ENCODE measurements around the gene TRPM5.
A peak's percentile ranks its signal among the peaks of the same experiment; 100 is the strongest.

Gene TRPM5

DNA sequence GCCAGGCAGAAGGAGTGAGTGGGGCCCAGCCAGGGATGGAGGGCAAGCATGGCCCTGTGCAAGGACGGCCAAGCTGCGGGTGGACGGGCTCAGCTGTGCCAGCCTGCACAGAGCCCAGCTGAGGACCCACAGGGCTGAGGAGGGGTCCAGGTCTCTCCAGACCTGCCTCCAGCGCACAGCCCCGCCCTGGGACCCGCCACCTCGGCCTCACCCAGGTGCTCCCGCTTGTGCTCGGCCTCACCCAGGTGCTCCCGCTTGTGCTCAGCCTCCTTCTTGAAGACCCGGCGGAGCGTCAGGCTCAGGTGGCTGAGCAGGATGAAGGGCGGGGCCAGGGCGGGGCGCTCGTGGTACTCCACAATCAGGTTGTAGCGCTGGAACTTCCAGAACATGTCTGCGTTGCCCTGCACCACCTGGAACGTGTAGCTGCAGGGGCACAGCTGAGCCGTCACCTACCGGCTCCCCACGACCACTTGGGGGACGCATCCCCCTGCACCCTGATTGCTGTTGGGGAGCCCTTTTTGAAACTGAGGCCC, 37.4 kb downstream of the TRPM5 start:
- Histone ChIP-seq H3K4me1 (ENCODE audit: control insufficient read depth in 5 of 5, insufficient read depth in 5 of 5, low read length in 5 of 5) (peaks cover 0 to 5% (median 4%) of the 10 kb centered on the region in 5 donors), H3K9me3 (ENCODE audit: control insufficient read depth in 5 of 5, low read length in 5 of 5) (no peaks in the 10 kb centered on the region), H3K9ac (ENCODE audit: low read length in 5 of 5) (no peak overlapping the region), H3K36me3 (ENCODE audit: control insufficient read depth in 5 of 5, insufficient read depth in 5 of 5, low read length in 5 of 5) (peaks cover 0 to 28% (median 24%) of the 10 kb centered on the region in 5 donors), H3K27me3 (ENCODE audit: control insufficient read depth in 5 of 5, insufficient read depth in 4 of 5, low read length in 5 of 5) (peaks cover 0 to 9% (median 4%) of the 10 kb centered on the region in 5 donors), H3K4me3 (ENCODE audit: low read depth in 1 of 5, low read length in 5 of 5) (no peak overlapping the region), H3K27ac (ENCODE audit: low read depth, low read length) (no peak overlapping the region)

DNA sequence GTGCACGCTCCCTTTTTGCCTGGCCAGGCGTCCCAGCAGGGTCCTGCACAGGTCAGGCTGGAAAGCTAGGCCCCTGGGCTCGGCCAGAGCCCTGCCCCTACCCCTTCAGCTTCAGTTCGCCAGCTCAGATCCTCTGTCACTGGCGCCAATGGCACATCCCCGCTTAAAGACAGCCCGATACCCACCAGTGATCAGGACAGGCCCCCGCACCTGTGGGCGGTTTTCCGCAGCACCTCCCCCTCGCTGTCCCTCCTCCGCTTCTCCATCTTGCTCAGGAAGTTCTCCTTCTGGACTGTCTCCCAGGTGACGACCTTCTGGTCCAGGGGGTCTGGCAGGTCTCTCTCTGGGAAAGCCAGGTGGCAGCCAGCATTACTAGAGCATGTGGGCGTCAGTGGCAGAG, 37.9 kb downstream of the TRPM5 start:
- no peaks in the 10 kb centered on the region for H3K9me3 ChIP-seq (ENCODE audit: control insufficient read depth in 5 of 5, low read length in 5 of 5)
- peaks cover 0 to 10% (median 9%) of the 10 kb centered on the region in 5 donors for H3K4me1 ChIP-seq (ENCODE audit: control insufficient read depth in 5 of 5, insufficient read depth in 5 of 5, low read length in 5 of 5)
- H3K27ac ChIP-seq (ENCODE audit: low read depth, low read length): no peak overlapping the region
- H3K4me3 ChIP-seq (ENCODE audit: low read depth in 1 of 5, low read length in 5 of 5): no peak overlapping the region
- H3K9ac ChIP-seq (ENCODE audit: low read length in 5 of 5): no peak overlapping the region
- H3K27me3 ChIP-seq (ENCODE audit: control insufficient read depth in 5 of 5, insufficient read depth in 4 of 5, low read length in 5 of 5): peaks cover 0 to 9% (median 4%) of the 10 kb centered on the region in 5 donors
- peaks cover 0 to 30% (median 26%) of the 10 kb centered on the region in 5 donors for H3K36me3 ChIP-seq (ENCODE audit: control insufficient read depth in 5 of 5, insufficient read depth in 5 of 5, low read length in 5 of 5)

DNA sequence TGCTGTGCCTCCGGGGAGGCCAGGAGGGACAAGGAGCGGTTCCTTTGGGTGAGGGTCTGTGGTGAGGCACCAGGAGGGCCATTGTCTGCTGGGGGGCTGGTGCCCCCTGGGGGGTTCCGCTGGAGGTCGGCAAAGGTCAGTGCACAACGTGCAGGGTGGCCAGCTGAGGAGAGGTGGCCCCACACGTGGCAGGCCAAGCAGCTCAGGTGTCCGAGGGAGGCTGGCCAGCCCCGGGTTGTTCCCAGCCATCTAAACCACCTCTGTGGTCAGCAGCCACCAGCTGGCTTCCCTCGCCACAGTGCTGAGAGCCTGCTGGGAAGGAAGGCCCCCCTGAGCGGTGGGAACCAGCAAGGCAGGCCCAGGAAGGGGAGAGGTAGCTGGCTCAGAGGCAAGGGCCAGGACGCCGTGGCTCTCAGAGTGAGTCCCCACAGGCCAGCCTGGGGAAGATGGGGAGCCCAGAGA, 39.5 kb downstream of the TRPM5 start:
- Histone ChIP-seq H3K27ac (ENCODE audit: low read depth, low read length) (no peak overlapping the region), H3K9me3 (ENCODE audit: control insufficient read depth in 5 of 5, low read length in 5 of 5) (no peaks in the 10 kb centered on the region), H3K27me3 (ENCODE audit: control insufficient read depth in 5 of 5, insufficient read depth in 4 of 5, low read length in 5 of 5) (peaks cover 0 to 10% (median under 1%) of the 10 kb centered on the region in 5 donors), H3K9ac (ENCODE audit: low read length in 5 of 5) (no peak overlapping the region), H3K36me3 (ENCODE audit: control insufficient read depth in 5 of 5, insufficient read depth in 5 of 5, low read length in 5 of 5) (peaks cover 0 to 30% (median 26%) of the 10 kb centered on the region in 5 donors), H3K4me3 (ENCODE audit: low read depth in 1 of 5, low read length in 5 of 5) (no peak overlapping the region), H3K4me1 (ENCODE audit: control insufficient read depth in 5 of 5, insufficient read depth in 5 of 5, low read length in 5 of 5) (peaks cover 5 to 19% (median 16%) of the 10 kb centered on the region in 5 donors)

DNA sequence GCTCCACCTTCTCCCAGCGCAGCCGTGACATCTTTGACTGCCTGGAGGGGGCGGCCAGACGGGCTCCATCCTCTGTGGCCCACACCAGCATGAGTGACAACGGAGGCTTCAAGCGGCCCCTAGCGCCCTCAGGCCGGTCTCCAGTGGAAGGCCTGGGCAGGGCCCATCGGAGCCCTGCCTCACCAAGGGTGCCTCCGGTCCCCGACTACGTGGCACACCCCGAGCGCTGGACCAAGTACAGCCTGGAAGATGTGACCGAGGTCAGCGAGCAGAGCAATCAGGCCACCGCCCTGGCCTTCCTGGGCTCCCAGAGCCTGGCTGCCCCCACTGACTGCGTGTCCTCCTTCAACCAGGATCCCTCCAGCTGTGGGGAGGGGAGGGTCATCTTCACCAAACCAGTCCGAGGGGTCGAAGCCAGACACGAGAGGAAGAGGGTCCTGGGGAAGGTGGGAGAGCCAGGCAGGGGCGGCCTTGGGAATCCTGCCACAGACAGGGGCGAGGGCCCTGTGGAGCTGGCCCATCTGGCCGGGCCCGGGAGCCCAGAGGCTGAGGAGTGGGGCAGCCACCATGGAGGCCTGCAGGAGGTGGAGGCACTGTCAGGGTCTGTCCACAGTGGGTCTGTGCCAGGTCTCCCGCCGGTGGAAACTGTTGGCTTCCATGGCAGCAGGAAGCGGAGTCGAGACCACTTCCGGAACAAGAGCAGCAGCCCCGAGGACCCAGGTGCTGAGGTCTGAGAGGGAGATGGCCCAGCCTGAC, 41.2 kb downstream of the TRPM5 start:
- no peak overlapping the region for H3K4me3 ChIP-seq (ENCODE audit: low read depth in 1 of 5, low read length in 5 of 5)
- no peak overlapping the region for H3K27ac ChIP-seq (ENCODE audit: low read depth, low read length)
- H3K27me3 ChIP-seq (ENCODE audit: control insufficient read depth in 5 of 5, insufficient read depth in 4 of 5, low read length in 5 of 5): peaks cover 0 to 4% (median 0%) of the 10 kb centered on the region in 5 donors
- H3K36me3 ChIP-seq (ENCODE audit: control insufficient read depth in 5 of 5, insufficient read depth in 5 of 5, low read length in 5 of 5): peaks cover 0 to 37% (median 31%) of the 10 kb centered on the region in 5 donors
- H3K4me1 ChIP-seq (ENCODE audit: control insufficient read depth in 5 of 5, insufficient read depth in 5 of 5, low read length in 5 of 5): peaks cover 5 to 36% (median 31%) of the 10 kb centered on the region in 5 donors
- no peaks in the 10 kb centered on the region for H3K9me3 ChIP-seq (ENCODE audit: control insufficient read depth in 5 of 5, low read length in 5 of 5)
- no peak overlapping the region for H3K9ac ChIP-seq (ENCODE audit: low read length in 5 of 5)

DNA sequence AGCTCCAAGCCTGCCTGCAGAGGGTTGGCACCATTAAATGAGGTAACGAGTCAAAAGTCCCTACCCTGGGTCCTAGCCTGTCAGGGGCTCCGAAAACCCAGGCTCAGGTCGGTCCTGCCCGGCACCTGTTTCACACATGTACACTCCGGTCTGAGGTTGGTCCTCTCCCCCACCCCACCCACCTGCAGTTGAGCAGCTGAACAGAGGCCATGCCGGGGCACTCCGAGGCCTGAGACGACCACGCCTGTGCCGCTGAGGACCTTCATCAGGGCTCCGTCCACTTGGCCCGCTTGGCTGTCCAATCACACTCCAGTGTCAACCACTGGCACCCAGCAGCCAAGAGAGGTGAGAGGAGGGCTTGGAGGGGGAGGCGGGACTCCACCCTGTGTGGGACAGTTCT, 42.2 kb downstream of the TRPM5 start:
- H3K4me1 ChIP-seq (ENCODE audit: control insufficient read depth in 5 of 5, insufficient read depth in 5 of 5, low read length in 5 of 5): peaks cover 5 to 36% (median 31%) of the 10 kb centered on the region in 5 donors
- peaks cover 0 to 45% (median 37%) of the 10 kb centered on the region in 5 donors for H3K36me3 ChIP-seq (ENCODE audit: control insufficient read depth in 5 of 5, insufficient read depth in 5 of 5, low read length in 5 of 5)
- H3K9me3 ChIP-seq (ENCODE audit: control insufficient read depth in 5 of 5, low read length in 5 of 5): no peaks in the 10 kb centered on the region
- peak overlapping the region in 3 of 5 donors; percentile 96 to 99 (median 97) for H3K9ac ChIP-seq (ENCODE audit: low read length in 5 of 5)
- peaks cover 0 to 4% (median 0%) of the 10 kb centered on the region in 5 donors for H3K27me3 ChIP-seq (ENCODE audit: control insufficient read depth in 5 of 5, insufficient read depth in 4 of 5, low read length in 5 of 5)
- H3K4me3 ChIP-seq (ENCODE audit: low read depth in 1 of 5, low read length in 5 of 5): peak overlapping the region in 2 of 5 donors; percentile 98 to 99
- no peak overlapping the region for H3K27ac ChIP-seq (ENCODE audit: low read depth, low read length)

DNA sequence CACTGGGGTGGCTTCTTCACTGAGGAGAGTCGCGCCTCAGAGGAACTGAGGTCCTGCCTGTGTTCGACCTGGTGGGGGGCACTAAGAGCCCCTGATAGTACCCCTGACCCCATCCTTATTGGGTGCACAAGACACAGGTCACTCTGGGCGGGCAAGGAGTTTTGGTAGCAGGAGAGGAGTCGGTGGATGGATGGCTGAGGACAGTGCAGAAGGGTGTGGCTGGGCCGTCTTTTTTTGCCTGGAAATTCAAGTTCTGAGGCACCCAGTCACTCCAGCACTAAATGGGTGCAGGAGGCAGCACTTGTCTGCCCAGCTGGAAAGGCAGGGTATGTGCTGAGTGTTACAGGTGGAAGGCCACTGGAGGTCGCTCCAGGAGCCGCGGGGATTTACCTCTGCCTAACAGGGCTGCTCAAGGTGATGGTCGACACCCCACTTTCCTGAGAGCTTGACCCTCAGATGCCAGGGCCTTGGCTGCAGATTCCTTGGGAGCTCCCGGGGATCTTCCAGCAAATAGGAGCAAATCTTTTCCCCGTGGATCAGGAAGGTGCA, 42.8 kb downstream of the TRPM5 start:
- peak overlapping the region; percentile 79 for H3K27ac ChIP-seq (ENCODE audit: low read depth, low read length)
- peaks cover 0 to 51% (median 43%) of the 10 kb centered on the region in 5 donors for H3K36me3 ChIP-seq (ENCODE audit: control insufficient read depth in 5 of 5, insufficient read depth in 5 of 5, low read length in 5 of 5)
- peaks cover 5 to 36% (median 31%) of the 10 kb centered on the region in 5 donors for H3K4me1 ChIP-seq (ENCODE audit: control insufficient read depth in 5 of 5, insufficient read depth in 5 of 5, low read length in 5 of 5)
- H3K9me3 ChIP-seq (ENCODE audit: control insufficient read depth in 5 of 5, low read length in 5 of 5): no peaks in the 10 kb centered on the region
- H3K4me3 ChIP-seq (ENCODE audit: low read depth in 1 of 5, low read length in 5 of 5): peak overlapping the region; percentile 94 to 99 (median 98)
- peak overlapping the region; percentile 77 to 99 (median 97) for H3K9ac ChIP-seq (ENCODE audit: low read length in 5 of 5)
- peaks cover 0 to 4% (median 0%) of the 10 kb centered on the region in 5 donors for H3K27me3 ChIP-seq (ENCODE audit: control insufficient read depth in 5 of 5, insufficient read depth in 4 of 5, low read length in 5 of 5)

DNA sequence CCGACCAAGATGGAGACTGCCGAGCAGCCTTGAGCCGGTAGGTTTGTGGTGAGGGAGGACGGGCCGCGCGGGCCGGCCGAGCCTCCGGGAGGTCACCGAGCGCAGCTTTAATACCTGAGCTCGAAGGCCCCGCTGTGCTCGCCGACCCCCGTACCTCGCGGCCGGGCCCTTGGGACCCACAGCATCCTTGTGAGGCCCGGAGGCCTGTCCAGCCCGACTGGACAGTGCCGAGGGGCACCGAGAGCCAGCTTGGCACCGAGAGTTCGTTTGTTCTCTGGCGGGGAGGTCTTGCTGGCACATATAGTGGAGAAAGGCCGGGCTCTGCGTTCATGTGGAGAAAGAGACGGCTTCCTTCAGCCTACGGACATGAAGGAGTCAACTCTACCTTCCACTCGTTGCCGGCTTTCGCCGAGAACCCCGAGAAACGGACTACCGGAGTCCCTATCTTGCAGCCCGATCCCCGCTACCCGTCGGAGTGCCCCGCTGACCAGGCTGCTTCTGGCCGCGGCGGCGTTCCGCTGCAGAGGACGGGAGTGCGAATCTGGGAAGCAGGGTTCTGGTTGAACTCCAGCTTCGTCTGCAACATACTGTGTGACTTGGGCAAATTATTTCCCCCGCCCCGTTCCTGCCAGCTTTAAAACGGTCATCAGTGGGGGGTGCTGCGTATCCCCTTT, 43.4 kb downstream of the TRPM5 start:
- peaks cover 0 to 57% (median 49%) of the 10 kb centered on the region in 5 donors for H3K36me3 ChIP-seq (ENCODE audit: control insufficient read depth in 5 of 5, insufficient read depth in 5 of 5, low read length in 5 of 5)

DNA sequence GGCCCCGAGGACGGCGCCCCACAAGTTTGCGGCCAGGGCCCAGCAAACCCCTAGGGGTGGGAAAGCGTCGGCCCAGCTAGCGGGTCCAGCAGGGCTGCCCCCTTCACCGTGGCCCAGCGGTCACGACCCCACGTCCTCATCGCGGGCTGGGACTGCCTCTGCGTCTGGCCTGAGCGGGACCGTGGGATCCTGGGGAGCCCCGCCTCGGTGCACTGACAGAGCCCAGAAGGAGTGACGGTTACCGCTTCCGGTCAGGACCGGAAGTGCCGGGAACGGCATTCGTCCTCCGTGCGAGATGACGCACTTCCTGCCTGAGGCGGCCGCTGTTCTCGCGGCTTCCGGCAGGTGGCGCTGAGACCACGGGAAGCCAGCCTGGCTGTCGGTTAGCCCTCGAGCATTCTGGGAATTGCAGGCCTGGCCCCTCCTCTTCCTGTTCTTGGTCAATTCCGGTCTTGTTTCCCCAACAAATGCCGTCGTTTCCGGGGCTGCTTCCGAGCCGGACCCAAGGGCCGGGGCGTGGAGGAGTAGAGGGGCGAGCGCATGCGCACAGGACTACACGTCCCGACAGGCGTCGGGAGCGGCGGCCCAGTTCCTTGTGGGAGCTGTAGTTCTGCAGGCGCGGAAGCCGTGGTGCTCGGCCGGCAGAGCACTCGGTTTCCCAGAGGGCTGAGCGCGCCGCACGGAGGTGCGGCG, 44.1 kb downstream of the TRPM5 start, which contains the start of gene TSSC4:
Gene TSSC4 (plus strand): TSS at position 682 of the 693 bp plus-strand sequence. CDS start 1,884 bp downstream, outside the sequence.
- Histone ChIP-seq H3K27ac (ENCODE audit: low read depth, low read length) (peak within 1 kb of the TSS; percentile 96), H3K9me3 (ENCODE audit: control insufficient read depth in 5 of 5, low read length in 5 of 5) (no peaks in the 10 kb centered on the region), H3K4me3 (ENCODE audit: low read depth in 1 of 5, low read length in 5 of 5) (peak within 1 kb of the TSS; percentile 94 to 99 (median 98)), H3K9ac (ENCODE audit: low read length in 5 of 5) (peak within 1 kb of the TSS; percentile 77 to 99 (median 97)), H3K27me3 (ENCODE audit: control insufficient read depth in 5 of 5, insufficient read depth in 4 of 5, low read length in 5 of 5) (peaks cover 0 to 4% (median 0%) of the 10 kb centered on the region in 5 donors), H3K4me1 (ENCODE audit: control insufficient read depth in 5 of 5, insufficient read depth in 5 of 5, low read length in 5 of 5) (peaks cover 5 to 36% (median 31%) of the 10 kb centered on the region in 5 donors), H3K36me3 (ENCODE audit: control insufficient read depth in 5 of 5, insufficient read depth in 5 of 5, low read length in 5 of 5) (peaks cover 0 to 64% (median 56%) of the 10 kb centered on the region in 5 donors)

More for the DNA sequence above, 43.4 kb downstream of the TRPM5 start:
- Histone ChIP-seq H3K9ac (ENCODE audit: low read length in 5 of 5) (peak overlapping the region; percentile 77 to 99 (median 97)), H3K27ac (ENCODE audit: low read depth, low read length) (peak overlapping the region; percentile 79), H3K27me3 (ENCODE audit: control insufficient read depth in 5 of 5, insufficient read depth in 4 of 5, low read length in 5 of 5) (peaks cover 0 to 4% (median 0%) of the 10 kb centered on the region in 5 donors), H3K4me1 (ENCODE audit: control insufficient read depth in 5 of 5, insufficient read depth in 5 of 5, low read length in 5 of 5) (peaks cover 5 to 36% (median 31%) of the 10 kb centered on the region in 5 donors), H3K9me3 (ENCODE audit: control insufficient read depth in 5 of 5, low read length in 5 of 5) (no peaks in the 10 kb centered on the region), H3K4me3 (ENCODE audit: low read depth in 1 of 5, low read length in 5 of 5) (peak overlapping the region; percentile 94 to 99 (median 98))

DNA sequence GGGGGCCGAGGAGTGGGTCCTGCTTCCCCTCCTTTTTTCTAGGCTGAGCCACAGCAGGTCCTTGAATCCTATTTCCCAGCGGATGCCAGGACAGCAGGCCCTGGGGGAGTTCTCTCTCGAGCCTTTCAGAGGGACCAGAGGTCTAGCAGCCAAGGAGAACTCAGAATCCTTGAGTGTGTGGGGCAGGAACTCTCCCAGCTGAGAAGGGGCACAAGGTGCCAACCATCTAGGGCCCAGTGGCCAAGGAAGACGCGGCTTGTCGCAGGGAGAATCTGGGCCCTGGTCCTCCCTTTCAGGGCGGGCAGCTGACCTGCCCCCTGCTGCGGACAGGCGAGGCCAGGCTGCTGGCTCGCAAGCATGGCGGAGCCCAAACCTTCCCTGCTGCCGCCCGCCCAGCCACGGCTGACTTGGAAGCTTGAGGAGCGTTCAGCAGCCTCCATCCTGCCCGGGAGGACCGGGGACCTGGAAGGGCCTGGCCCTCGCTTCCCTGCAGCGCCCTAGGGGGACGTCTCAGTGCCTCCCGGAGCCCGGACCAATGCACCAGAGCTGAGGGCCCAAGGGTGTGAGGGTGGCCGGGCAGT, 44.7 kb downstream of the TRPM5 start:
- Histone ChIP-seq H3K9me3 (ENCODE audit: control insufficient read depth in 5 of 5, low read length in 5 of 5) (no peaks in the 10 kb centered on the region), H3K27me3 (ENCODE audit: control insufficient read depth in 5 of 5, insufficient read depth in 4 of 5, low read length in 5 of 5) (peaks cover 0 to 4% (median 0%) of the 10 kb centered on the region in 5 donors), H3K9ac (ENCODE audit: low read length in 5 of 5) (peak overlapping the region; percentile 75 to 87 (median 85)), H3K4me1 (ENCODE audit: control insufficient read depth in 5 of 5, insufficient read depth in 5 of 5, low read length in 5 of 5) (peaks cover 5 to 36% (median 31%) of the 10 kb centered on the region in 5 donors), H3K36me3 (ENCODE audit: control insufficient read depth in 5 of 5, insufficient read depth in 5 of 5, low read length in 5 of 5) (peaks cover 0 to 68% (median 61%) of the 10 kb centered on the region in 5 donors), H3K27ac (ENCODE audit: low read depth, low read length) (peak overlapping the region; percentile 96), H3K4me3 (ENCODE audit: low read depth in 1 of 5, low read length in 5 of 5) (peak overlapping the region; percentile 63 to 99 (median 65))

All from subcutaneous abdominal adipose tissue (tissue), 5 donors.